Tibial nerve (tissue), 4 donors: ENCODE data around the gene ZNF763. TPM values are rescaled to one million over a fixed set of nuclear protein-coding genes. Genes with fewer than 3 reads are reported as not detected.
A peak's percentile ranks its signal among the peaks of the same experiment; 100 is the strongest.
"Not testable (repeated sequence)": the region's sequence is repeated elsewhere in the genome, so short reads cannot be mapped to it uniquely, and the experiment has no call there.

Experiments used
- DNase-seq, 2 donors: peaks; one replicate each; pipeline ENCODE4 v3.0.0-alpha.2; 2019; ENCODE audit warnings: low spot score in 2 of 2
- H3K27ac ChIP-seq, 4 donors: fragments of 200-600 bp; sonication (generic) in 3 of 4; one replicate each; pipeline ENCODE4 v1.5.1; 2017 to 2019; ENCODE audit warnings: mild to moderate bottlenecking in 1 of 4
- H3K27me3 ChIP-seq, 2 donors: fragments of 200-600 bp; sonication (generic) in 1 of 2; one replicate each; pipeline versions ENCODE4 v1.5.1 to v1.6.0; 2017 to 2019
- H3K36me3 ChIP-seq, 3 donors: fragments of 200-600 bp; sonication (generic); one replicate each; pipeline ENCODE4 v1.5.1; 2018 to 2019
- H3K4me1 ChIP-seq, 4 donors: fragments of 200-600 bp; sonication (generic) in 3 of 4; one replicate each; pipeline ENCODE4 v1.5.1; 2017 to 2019
- H3K4me3 ChIP-seq, 4 donors: fragments of 200-600 bp; sonication (generic) in 3 of 4; one replicate each; pipeline ENCODE4 v1.5.1; 2017 to 2019; ENCODE audit warnings: mild to moderate bottlenecking in 1 of 4, moderate library complexity in 1 of 4
- H3K9me3 ChIP-seq, 4 donors: fragments of 200-600 bp; sonication (generic) in 3 of 4; one replicate each; pipeline ENCODE4 v1.5.1; 2017 to 2019
- CTCF ChIP-seq, 5 experiments: fragments of 200-600 bp in 3 of 5; fragments of 450-650 bp in 2 of 5; sonication (generic) in 3 of 5; IDR thresholded peaks; one replicate each; pipeline ENCODE4 v1.5.1; 2016 to 2019; ENCODE audit warnings: antibody characterized with exemption in 5 of 5, mild to moderate bottlenecking in 3 of 5, moderate library complexity in 2 of 5
- EP300 ChIP-seq, 2 donors: sonication (generic); formaldehyde crosslinking; IDR thresholded peaks; one replicate each; pipeline ENCODE4 v1.6.1; 2017; ENCODE audit warnings: antibody characterized with exemption in 2 of 2, mild to moderate bottlenecking in 1 of 2
- POLR2A ChIP-seq, 2 donors: fragments of 450-650 bp; IDR thresholded peaks; one replicate each; pipeline ENCODE4 v1.6.1; 2017; ENCODE audit warnings: antibody characterized with exemption in 2 of 2, mild to moderate bottlenecking in 2 of 2, moderate library complexity in 2 of 2
- WGBS, 2 donors: methylation state at CpG; one replicate each; pipeline ENCODE4 v1.1.5; 2018; 5-methylcytosine and 5-hydroxymethylcytosine counted together
- total RNA-seq, 4 donors: library from RNA; depleted of rRNA; stranded (reverse); fragments of >200 nt; gene quantifications; one replicate each; pipeline ENCODE4 v1.1.0, GENCODE V29; 2016

Gene ZNF763
- total RNA-seq, 4 donors from 2014 or later: 8.2 to 19.0 (median 11.6) TPM

DNA sequence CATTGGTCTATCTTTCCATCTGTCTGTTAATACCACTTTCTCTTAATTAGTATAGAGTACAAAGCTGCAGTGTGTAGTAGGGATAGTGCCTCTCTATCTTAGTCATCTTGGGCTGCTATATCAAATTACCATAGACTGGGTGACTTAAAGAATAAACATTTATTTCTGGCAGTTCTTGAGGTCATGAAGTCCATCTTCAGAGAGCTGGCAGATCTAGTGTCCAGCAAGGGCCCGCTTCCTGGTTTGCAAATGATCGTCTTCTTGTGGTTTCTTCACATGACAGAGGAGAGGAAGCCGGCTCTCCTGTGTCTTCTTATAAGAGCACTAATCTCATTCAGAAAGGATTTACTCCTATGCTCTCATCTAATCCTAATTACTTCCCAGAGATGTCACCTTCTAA lies 33.8 kb upstream of the ZNF763 start:
- no peaks in the 10 kb centered on the region for H3K27me3 ChIP-seq
- H3K27ac ChIP-seq: no peak overlapping the region
- peaks cover 0 to 11% (median 4%) of the 10 kb centered on the region in 4 donors for H3K4me1 ChIP-seq
- WGBS, 2 donors: 90 to 94% methylated on average over 3 of the region's 3 CpGs
- no peak overlapping the region for H3K4me3 ChIP-seq
- H3K36me3 ChIP-seq: peaks cover 0 to 44% (median 0%) of the 10 kb centered on the region in 3 donors
- peak in 1 of 2 donors; percentile 16 for DNase-seq
- peaks cover 0 to 25% (median 2%) of the 10 kb centered on the region in 4 donors for H3K9me3 ChIP-seq
- TF ChIP-seq POLR2A (IDR thresholded peaks at IDR 0.05) (no peak), CTCF (IDR thresholded peaks at IDR 0.05) (no peak), EP300 (IDR thresholded peaks at IDR 0.05) (no peak)

DNA sequence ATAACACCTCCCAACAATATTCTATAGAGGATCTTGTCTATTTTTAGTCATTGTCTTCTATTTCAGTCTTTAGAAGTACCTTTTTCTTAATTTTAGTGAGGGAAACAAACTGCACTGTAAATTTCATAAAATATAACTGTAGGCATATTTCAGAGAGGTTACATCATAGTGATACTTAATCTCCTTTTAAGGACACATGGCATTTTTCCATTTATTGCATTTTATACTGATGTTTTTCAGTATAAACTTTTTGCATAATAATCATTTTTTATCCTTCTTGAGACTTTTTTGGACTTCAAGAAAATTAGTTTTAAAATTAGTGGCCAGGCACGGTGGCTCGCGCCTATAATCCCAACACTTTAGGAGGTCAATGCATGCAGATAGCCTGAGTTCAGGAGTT lies 33.3 kb upstream of the ZNF763 start:
- H3K36me3 ChIP-seq: peaks cover 0 to 44% (median 0%) of the 10 kb centered on the region in 3 donors
- H3K27me3 ChIP-seq: no peaks in the 10 kb centered on the region
- no peak overlapping the region for H3K4me3 ChIP-seq
- TF ChIP-seq POLR2A (IDR thresholded peaks at IDR 0.05) (no peak), EP300 (IDR thresholded peaks at IDR 0.05) (no peak), CTCF (IDR thresholded peaks at IDR 0.05) (no peak)
- WGBS, 2 donors: 94 to 99% methylated on average over 3 of the region's 3 CpGs
- no peak overlapping the region for H3K27ac ChIP-seq
- peaks cover 0 to 7% (median 0%) of the 10 kb centered on the region in 4 donors for H3K4me1 ChIP-seq
- H3K9me3 ChIP-seq: peaks cover 0 to 25% (median 2%) of the 10 kb centered on the region in 4 donors
- DNase-seq: no peak

DNA sequence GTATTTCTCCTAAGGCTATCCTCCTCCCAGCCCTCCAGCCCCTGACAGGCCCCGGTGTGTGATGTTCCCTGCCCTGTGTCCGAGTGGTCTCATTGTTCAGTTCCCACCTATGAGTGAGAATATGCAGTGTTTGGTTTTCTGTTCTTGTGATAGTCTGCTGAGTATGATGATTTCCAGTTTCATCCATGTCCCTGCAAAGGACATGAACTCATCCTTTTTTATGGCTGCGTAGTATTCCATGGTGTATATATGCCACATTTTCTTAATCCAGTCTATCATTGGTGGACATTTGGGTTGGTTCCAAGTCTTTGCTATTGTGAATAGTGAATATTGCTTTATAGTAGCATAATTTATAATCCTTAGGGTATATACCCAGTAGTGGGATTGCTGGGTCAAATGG lies 29.0 kb upstream of the ZNF763 start:
- H3K27ac ChIP-seq, H3K4me1 ChIP-seq, H3K27me3 ChIP-seq, DNase-seq, H3K4me3 ChIP-seq: not testable (repeated sequence)
- Histone ChIP-seq H3K9me3 (peaks cover 0 to 60% (median 10%) of the 10 kb centered on the region in 4 donors), H3K36me3 (peaks cover 0 to 56% (median under 1%) of the 10 kb centered on the region in 3 donors)
- WGBS, 2 donors: 95 to 99% methylated on average over 3 of the region's 3 CpGs

DNA sequence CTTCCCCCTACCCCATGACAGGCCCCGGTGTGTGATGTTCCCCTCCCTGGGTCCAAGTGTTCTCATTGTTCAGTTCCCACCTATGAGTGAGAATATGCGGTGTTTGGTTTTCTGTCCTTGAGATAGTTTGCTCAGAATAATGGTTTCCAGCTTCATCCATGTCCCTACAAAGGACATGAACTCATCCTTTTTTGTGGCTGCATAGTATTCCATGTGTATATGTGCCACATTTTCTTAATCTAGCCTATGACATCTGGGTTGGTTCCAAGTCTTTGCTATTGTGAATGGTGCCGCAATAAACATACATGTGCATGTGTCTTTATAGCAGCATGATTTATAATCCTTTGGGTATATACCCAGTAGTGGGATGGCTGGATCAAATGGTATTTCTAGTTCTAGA lies 26.5 kb upstream of the ZNF763 start:
- Histone ChIP-seq H3K36me3 (peaks cover 0 to 75% (median 12%) of the 10 kb centered on the region in 3 donors), H3K9me3 (peaks cover 0 to 85% (median 26%) of the 10 kb centered on the region in 4 donors)
- not testable (repeated sequence) for H3K27ac ChIP-seq, H3K4me3 ChIP-seq, H3K27me3 ChIP-seq, H3K4me1 ChIP-seq, DNase-seq
- WGBS, 2 donors: 94 to 100% methylated on average over 3 of the region's 3 CpGs

DNA sequence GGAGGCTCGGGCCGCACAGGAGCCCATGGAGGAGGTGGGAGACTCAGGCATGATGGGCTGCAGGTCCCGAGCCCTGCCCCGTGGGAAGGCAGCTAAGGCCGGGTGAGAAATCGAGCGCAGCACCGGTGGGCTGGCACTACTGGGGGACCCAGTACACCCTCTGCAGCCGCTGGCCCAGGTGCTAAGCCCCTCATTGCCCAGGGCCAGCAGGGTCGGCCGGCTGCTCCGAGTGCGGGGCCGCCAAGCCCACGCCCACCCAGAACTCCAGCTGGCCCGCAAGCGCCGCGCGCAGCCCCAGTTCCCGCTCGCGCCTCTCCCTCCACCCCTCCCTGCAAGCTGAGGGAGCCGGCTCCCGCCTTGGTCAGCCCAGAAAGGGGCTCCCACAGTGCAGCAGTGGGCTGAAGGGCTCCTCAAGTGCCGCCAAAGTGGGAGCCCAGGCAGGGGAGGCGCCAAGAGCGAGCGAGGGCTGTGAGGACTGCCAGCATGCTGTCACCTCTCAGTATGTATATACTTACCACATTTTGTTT lies 23.4 kb upstream of the ZNF763 start:
- H3K4me3 ChIP-seq, H3K27me3 ChIP-seq, H3K4me1 ChIP-seq, H3K27ac ChIP-seq, DNase-seq: not testable (repeated sequence)
- 96 to 99% methylated on average over 4 to 27 of the region's 29 CpGs for WGBS, 2 donors
- H3K36me3 ChIP-seq: peaks cover 0 to 82% (median 28%) of the 10 kb centered on the region in 3 donors
- peaks cover 0 to 92% (median 42%) of the 10 kb centered on the region in 4 donors for H3K9me3 ChIP-seq

GRCh38 chr19:11942008-11942842 lies 22.6 kb upstream of the ZNF763 start:
- Histone ChIP-seq H3K36me3 (peaks cover 2 to 90% (median 34%) of the 10 kb centered on the region in 3 donors), H3K27me3 (no peaks in the 10 kb centered on the region), H3K4me3 (no peak overlapping the region), H3K4me1 (no peaks in the 10 kb centered on the region), H3K27ac (no peak overlapping the region), H3K9me3 (peaks cover 0 to 94% (median 46%) of the 10 kb centered on the region in 4 donors)
- WGBS, 2 donors: 94 to 98% methylated on average over 10 of the region's 10 CpGs
- TF ChIP-seq CTCF (IDR thresholded peaks at IDR 0.05) (no peak), EP300 (IDR thresholded peaks at IDR 0.05) (no peak), POLR2A (IDR thresholded peaks at IDR 0.05) (no peak)
- DNase-seq: no peak
